ENCODE data around the gene APBA1.

DNA sequence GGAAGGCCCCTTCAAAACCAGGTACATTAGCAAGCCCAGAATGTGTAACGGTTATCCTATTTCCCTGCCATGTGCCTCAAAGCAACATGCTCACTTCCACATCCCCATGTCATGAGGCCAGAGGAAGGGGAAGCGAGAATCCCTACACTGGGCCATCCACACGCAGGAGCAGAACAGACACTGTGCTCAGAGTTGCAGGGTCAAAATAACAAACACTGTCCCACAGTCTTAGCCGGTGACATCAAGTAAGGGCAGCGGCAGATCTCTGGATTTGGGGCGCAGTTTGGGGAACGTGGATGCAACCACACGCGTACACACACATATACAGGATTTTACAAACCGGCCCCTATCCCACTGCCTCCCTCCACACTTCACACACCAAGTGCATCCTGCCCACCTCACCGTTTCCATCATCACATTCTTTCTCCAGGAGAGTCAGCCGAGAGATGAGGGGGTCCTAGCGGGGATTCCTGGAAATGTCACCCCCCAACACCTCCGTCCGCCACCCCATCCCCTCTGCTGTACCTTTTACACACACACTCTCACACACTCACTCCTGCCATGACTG, 776 bp downstream of the APBA1 start:
- TF ChIP-seq, protein P1, sequence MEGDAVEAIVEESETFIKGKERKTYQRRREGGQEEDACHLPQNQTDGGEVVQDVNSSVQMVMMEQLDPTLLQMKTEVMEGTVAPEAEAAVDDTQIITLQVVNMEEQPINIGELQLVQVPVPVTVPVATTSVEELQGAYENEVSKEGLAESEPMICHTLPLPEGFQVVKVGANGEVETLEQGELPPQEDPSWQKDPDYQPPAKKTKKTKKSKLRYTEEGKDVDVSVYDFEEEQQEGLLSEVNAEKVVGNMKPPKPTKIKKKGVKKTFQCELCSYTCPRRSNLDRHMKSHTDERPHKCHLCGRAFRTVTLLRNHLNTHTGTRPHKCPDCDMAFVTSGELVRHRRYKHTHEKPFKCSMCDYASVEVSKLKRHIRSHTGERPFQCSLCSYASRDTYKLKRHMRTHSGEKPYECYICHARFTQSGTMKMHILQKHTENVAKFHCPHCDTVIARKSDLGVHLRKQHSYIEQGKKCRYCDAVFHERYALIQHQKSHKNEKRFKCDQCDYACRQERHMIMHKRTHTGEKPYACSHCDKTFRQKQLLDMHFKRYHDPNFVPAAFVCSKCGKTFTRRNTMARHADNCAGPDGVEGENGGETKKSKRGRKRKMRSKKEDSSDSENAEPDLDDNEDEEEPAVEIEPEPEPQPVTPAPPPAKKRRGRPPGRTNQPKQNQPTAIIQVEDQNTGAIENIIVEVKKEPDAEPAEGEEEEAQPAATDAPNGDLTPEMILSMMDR (conservative IDR thresholded peaks at IDR 0.05), result no peak
- no peak for TF ChIP-seq ZFX (IDR thresholded peaks at IDR 0.05)

Measured in C4-2B (cell line).